Neutrophil (primary cell): Measurements from ENCODE around the gene TMEM233.

Source experiments
- H3K27ac ChIP-seq: fragments of 200-600 bp; sonication (generic); 2 replicates; pipeline ENCODE4 v1.5.1; 2016; ENCODE audit warnings: mild to moderate bottlenecking, moderate library complexity
- H3K27me3 ChIP-seq: fragments of 200-600 bp; sonication (generic); 2 replicates; pipeline ENCODE4 v1.6.0; 2016; ENCODE audit warnings: mild to moderate bottlenecking
- H3K36me3 ChIP-seq: fragments of 200-600 bp; sonication (generic); 2 replicates; pipeline ENCODE4 v1.5.1; 2017
- H3K4me1 ChIP-seq, 2 experiments: fragments of 200-600 bp in 1 of 2; sonication (generic) in 1 of 2; 1 replicate in 1 of 2; 2 replicates in 1 of 2; pipeline versions ENCODE4 v1.5.1 to v1.6.1; 2013 to 2016; ENCODE audit warnings: low read depth in 1 of 2, low read length in 1 of 2, mild to moderate bottlenecking in 1 of 2, moderate library complexity in 1 of 2; ENCODE audit not compliant: control insufficient read depth in 1 of 2, insufficient read depth in 1 of 2
- H3K4me3 ChIP-seq, 2 experiments: fragments of 200-600 bp in 1 of 2; sonication (generic) in 1 of 2; 1 replicate in 1 of 2; 2 replicates in 1 of 2; pipeline ENCODE4 v1.5.1; 2013 to 2016; ENCODE audit warnings: low read depth in 1 of 2, low read length in 1 of 2, mild to moderate bottlenecking in 1 of 2, moderate library complexity in 1 of 2
- H3K9me3 ChIP-seq: fragments of 200-600 bp; sonication (generic); 2 replicates; pipeline ENCODE4 v1.5.1; 2016
- CTCF ChIP-seq: fragments of 200-600 bp; sonication (generic); IDR thresholded peaks from 2 replicates; pipeline ENCODE4 v1.5.1; 2016; ENCODE audit warnings: antibody characterized with exemption

The TMEM233 gene

DNA sequence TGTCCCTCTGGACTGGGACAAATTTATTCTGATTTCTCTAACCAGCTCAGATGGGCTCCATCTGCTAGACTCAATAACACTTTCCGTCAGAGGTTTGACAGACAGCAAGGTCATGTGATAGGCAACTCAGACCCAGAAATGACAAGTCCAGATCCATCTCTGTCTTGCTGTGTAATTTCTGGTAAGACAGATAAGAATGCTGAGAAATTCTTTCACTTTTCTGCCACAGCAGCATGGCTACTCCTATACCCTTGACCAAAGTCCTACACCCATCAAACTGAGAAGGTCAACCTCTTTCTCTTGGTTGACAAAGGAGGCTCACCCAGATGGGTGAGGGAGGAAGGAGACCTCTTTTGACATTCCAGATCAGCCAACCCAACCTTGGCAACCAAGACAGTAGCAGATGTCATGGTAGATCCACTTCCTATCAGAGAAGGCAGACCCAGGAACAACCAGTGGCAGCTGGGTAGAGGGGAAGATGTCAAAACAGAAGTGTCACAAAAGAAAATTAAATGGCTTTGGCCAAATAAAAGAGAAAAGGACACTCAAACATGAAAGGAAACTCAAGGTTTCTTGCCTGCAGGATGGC is 37.5 kb downstream of the TMEM233 start:
- peaks cover 41% of the 10 kb centered on the region for H3K27me3 ChIP-seq
- H3K36me3 ChIP-seq, result no peaks in the 10 kb centered on the region
- no peaks in the 10 kb centered on the region for H3K9me3 ChIP-seq
- TF ChIP-seq CTCF, result no peak
- H3K4me1 ChIP-seq, result no peaks in the 10 kb centered on the region
- H3K4me3 ChIP-seq, result no peak overlapping the region
- no peak overlapping the region for H3K27ac ChIP-seq

DNA sequence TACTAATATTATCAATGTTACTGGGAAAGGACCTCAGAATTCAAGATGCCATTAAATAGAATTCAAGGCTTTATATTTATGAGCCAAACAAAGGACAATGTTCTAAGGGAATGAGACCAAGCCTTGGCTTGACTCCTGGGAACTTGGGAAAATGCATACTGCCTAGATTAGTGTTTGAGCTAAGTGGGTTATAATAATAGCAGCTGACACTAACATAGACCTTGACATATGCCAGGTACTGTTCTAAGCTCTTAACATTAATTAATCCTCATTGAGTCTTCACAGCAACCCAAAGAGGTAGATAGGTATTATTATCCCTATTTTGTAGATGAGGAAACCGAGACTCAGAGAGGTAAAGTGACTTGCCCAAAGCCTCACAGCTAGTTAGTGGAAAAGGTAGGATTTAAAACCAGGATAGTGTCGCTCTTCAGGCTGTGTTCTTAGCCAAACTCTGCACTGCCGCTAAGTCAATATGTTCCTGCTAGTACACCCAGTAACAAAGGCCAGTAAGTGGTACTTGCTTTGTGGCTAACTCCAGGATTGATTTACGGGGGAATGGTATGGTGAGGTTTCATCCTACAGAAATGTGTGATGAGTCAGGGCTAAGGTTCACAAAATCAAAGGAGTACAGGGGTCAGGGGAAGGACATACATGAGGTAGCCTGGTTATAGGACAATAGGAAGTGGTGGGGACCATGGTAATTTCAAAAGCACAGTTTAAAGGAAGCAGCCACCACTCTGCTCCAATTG is 38.5 kb downstream of the TMEM233 start:
- H3K4me1 ChIP-seq, result no peaks in the 10 kb centered on the region

GRCh38 chr12:119634743-119635142 is 41.2 kb downstream of the TMEM233 start:
- Histone ChIP-seq H3K36me3 (no peaks in the 10 kb centered on the region), H3K9me3 (no peaks in the 10 kb centered on the region), H3K4me3 (no peak overlapping the region), H3K27me3 (peaks cover 59% of the 10 kb centered on the region), H3K27ac (no peak overlapping the region), H3K4me1 (no peaks in the 10 kb centered on the region)
- TF ChIP-seq CTCF, result no peak

More for the DNA sequence above, 38.5 kb downstream of the TMEM233 start:
- H3K36me3 ChIP-seq, result no peaks in the 10 kb centered on the region
- H3K27ac ChIP-seq, result no peak overlapping the region
- TF ChIP-seq CTCF, result no peak
- no peak overlapping the region for H3K4me3 ChIP-seq
- H3K9me3 ChIP-seq, result no peaks in the 10 kb centered on the region
- peaks cover 50% of the 10 kb centered on the region for H3K27me3 ChIP-seq

GRCh38 chr12:119642986-119643385 is 49.4 kb downstream of the TMEM233 start:
- Histone ChIP-seq H3K27ac (no peak overlapping the region), H3K36me3 (no peaks in the 10 kb centered on the region), H3K4me1 (no peaks in the 10 kb centered on the region), H3K4me3 (no peak overlapping the region), H3K27me3 (peaks cover 4% of the 10 kb centered on the region), H3K9me3 (no peaks in the 10 kb centered on the region)
- no peak for TF ChIP-seq CTCF

DNA sequence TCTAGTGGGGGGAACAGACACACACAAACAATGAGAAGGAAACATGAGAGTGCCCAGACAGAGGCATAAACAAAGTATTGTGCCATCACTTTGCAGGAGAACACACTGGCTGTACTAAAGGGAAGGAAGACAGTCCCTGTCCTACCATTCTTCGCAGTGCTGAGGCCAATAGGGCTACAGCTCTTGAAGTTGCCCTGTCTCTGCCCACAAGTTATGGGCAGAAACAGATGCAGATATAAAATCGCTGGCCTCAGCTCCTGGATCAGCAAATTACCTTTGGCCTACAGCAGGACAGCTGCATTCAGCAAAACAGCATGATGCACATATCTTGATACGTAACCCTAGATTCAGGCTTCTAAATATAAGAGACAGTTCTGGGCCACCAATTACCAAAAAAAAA is 51.4 kb downstream of the TMEM233 start:
- Histone ChIP-seq H3K9me3 (no peaks in the 10 kb centered on the region), H3K27me3 (peaks cover 3% of the 10 kb centered on the region), H3K27ac (no peak overlapping the region), H3K4me1 (no peaks in the 10 kb centered on the region), H3K4me3 (no peak overlapping the region), H3K36me3 (no peaks in the 10 kb centered on the region)
- no peak for TF ChIP-seq CTCF
